Endothelial cell of umbilical vein (primary cell): Measurements from ENCODE around the gene RGS6. TPM values are rescaled to one million over a fixed set of nuclear protein-coding genes. Genes with fewer than 3 reads are reported as not detected.

Source experiments
- BruUV-seq: library from RNA; stranded (reverse); fragments of 400-500 nt; replicated peaks from 2 replicates; lab custom pipeline; 2021; lab: Mats Ljungman, UMichigan
- CTCF ChIA-PET: fragments of 300-600, 350-600 bp; sonication (Branson Sonifier 250); formaldehyde crosslinking; loops from one replicate; lab custom pipeline; 2021; ENCODE audit warnings: antibody characterized with exemption, inconsistent platforms; lab: Charles Lee
- POLR2A ChIA-PET: fragments of 300-600, 350-600 bp; sonication (Branson Sonifier 250); formaldehyde crosslinking; loops from one replicate; lab custom pipeline; 2021; ENCODE audit warnings: antibody characterized with exemption, inconsistent platforms; lab: Charles Lee
- DNase-seq: peaks from one replicate; pipeline ENCODE4 v3.0.0-alpha.2; 2011; ENCODE audit warnings: low read depth, low spot score
- FAIRE-seq: peaks from 2 replicates; lab custom pipeline; 2011; peaks lifted over from hg19 to GRCh38; lab: Jason Lieb, UNC
- H2AFZ ChIP-seq: 2 replicates; pipeline ENCODE4 v1.6.0; 2012; ENCODE audit warnings: low read depth, low read length, control low read depth, inconsistent platforms
- H3K27ac ChIP-seq: 2 replicates; pipeline ENCODE4 v1.5.1; 2011; ENCODE audit warnings: low read depth, mild to moderate bottlenecking, control low read depth, low read length, moderate library complexity; ENCODE audit not compliant: insufficient read depth
- H3K27me3 ChIP-seq, 2 experiments: 2 replicates each; pipeline versions ENCODE4 v1.6.0 to v1.6.1; 2011; ENCODE audit warnings: low read length in 2 of 2, mixed read lengths in 1 of 2; ENCODE audit not compliant: control insufficient read depth in 2 of 2, insufficient read depth in 2 of 2
- H3K36me3 ChIP-seq, 2 experiments: 2 replicates in 1 of 2; 3 replicates in 1 of 2; pipeline ENCODE4 v1.5.1; 2011; ENCODE audit warnings: low read length in 2 of 2, mild to moderate bottlenecking in 1 of 2, moderate library complexity in 1 of 2; ENCODE audit not compliant: control insufficient read depth in 2 of 2, insufficient read depth in 2 of 2; ENCODE audit errors: extremely low read depth in 1 of 2
- H3K4me1 ChIP-seq: 3 replicates; pipeline ENCODE4 v1.5.1; 2011; ENCODE audit warnings: mild to moderate bottlenecking, low read length; ENCODE audit not compliant: control insufficient read depth, insufficient read depth; ENCODE audit errors: extremely low read depth
- H3K4me2 ChIP-seq: 2 replicates; pipeline ENCODE4 v1.6.1; 2011; ENCODE audit warnings: low read length, control low read depth, mixed read lengths; ENCODE audit not compliant: insufficient read depth
- H3K4me3 ChIP-seq, 3 experiments: fragments of 200-600 bp in 1 of 3; sonication (generic), shearing (Covaris generic) in 1 of 3; replicated peaks in 1 of 3; 2 replicates each; pipeline ENCODE4 v1.5.1; 2011 to 2016; ENCODE audit warnings: control low read depth in 3 of 3, low read length in 3 of 3, mild to moderate bottlenecking in 2 of 3, inconsistent platforms in 1 of 3, low read depth in 1 of 3, moderate library complexity in 1 of 3; ENCODE audit not compliant: insufficient read depth in 1 of 3
- H3K79me2 ChIP-seq: 2 replicates; pipeline ENCODE4 v1.6.0; 2012; ENCODE audit warnings: low read length, inconsistent platforms; ENCODE audit not compliant: control insufficient read depth, insufficient read depth
- H3K9ac ChIP-seq: replicated peaks from 2 replicates; pipeline ENCODE3; 2011; ENCODE audit warnings: low read length, control low read depth; ENCODE audit not compliant: insufficient read depth; ENCODE audit errors: extremely low read depth
- H3K9me1 ChIP-seq: replicated peaks from 3 replicates; pipeline ENCODE4 v1.6.0; 2011; ENCODE audit warnings: mild to moderate bottlenecking, low read length; ENCODE audit not compliant: control insufficient read depth, insufficient read depth; ENCODE audit errors: extremely low read depth
- H3K9me3 ChIP-seq: replicated peaks from 2 replicates; pipeline ENCODE4 v1.5.1; 2012; ENCODE audit warnings: low read length, inconsistent platforms; ENCODE audit not compliant: control insufficient read depth, insufficient read depth
- H4K20me1 ChIP-seq: replicated peaks from 2 replicates; pipeline ENCODE3; 2011; ENCODE audit warnings: mild to moderate bottlenecking, low read length; ENCODE audit not compliant: control insufficient read depth, insufficient read depth; ENCODE audit errors: extremely low read depth
- EZH2 ChIP-seq: IDR thresholded peaks from 2 replicates; pipeline ENCODE4 v1.6.1; 2012; ENCODE audit warnings: borderline replicate concordance, low read depth, mild to moderate bottlenecking, moderate library complexity, low read length, inconsistent platforms; ENCODE audit not compliant: severe bottlenecking
- FOS ChIP-seq: IDR thresholded peaks from 2 replicates; pipeline ENCODE4 v1.6.1; 2011; ENCODE audit warnings: mild to moderate bottlenecking, low read length, moderate library complexity, borderline replicate concordance; ENCODE audit not compliant: insufficient read depth
- GATA2 ChIP-seq: IDR thresholded peaks from 2 replicates; pipeline ENCODE4 v1.7.0; 2011; ENCODE audit warnings: low read depth, mild to moderate bottlenecking, moderate library complexity, mixed read lengths, low read length; ENCODE audit not compliant: insufficient read length, insufficient read depth
- JUN ChIP-seq: IDR thresholded peaks from 2 replicates; pipeline ENCODE4 v1.6.1; 2011; ENCODE audit warnings: borderline replicate concordance, low read depth; ENCODE audit not compliant: insufficient read length, insufficient read depth
- MYC ChIP-seq: IDR thresholded peaks from one replicate; pipeline ENCODE4 v1.6.1; 2011; ENCODE audit warnings: mild to moderate bottlenecking, low read depth, low read length
- POLR2A ChIP-seq: IDR thresholded peaks from 2 replicates; pipeline ENCODE4 v1.6.1; 2012; ENCODE audit warnings: low read depth, mild to moderate bottlenecking, control low read depth, low read length
- POLR2AphosphoS5 ChIP-seq: IDR thresholded peaks from 2 replicates; pipeline ENCODE4 v1.6.1; 2012; ENCODE audit warnings: low read depth, mild to moderate bottlenecking, control low read depth, low read length, moderate library complexity; ENCODE audit not compliant: insufficient read depth
- dilution Hi-C: fragments of 300-500 bp; cut with MboI; formaldehyde crosslinking; loops from one replicate; pipeline ENCODE4 v1.15.0; 2019; ENCODE audit warnings: low sequenced_read_pairs; ENCODE audit not compliant: extremely low pct_ligation_motif_present
- intact Hi-C: fragments of 100-400 bp; cut with micrococcal nuclease; formaldehyde crosslinking; loops from one replicate; pipeline ENCODE4 v1.10.0; 2022
- polyA plus RNA-seq, 4 experiments: library from polyadenylated mRNA; depleted of rRNA in 3 of 4; stranded (reverse) in 3 of 4; unstranded in 1 of 4; fragments of >200 nt; gene quantifications; 2 replicates each; pipeline versions ENCODE4 v1.2.1 to v1.2.3, GENCODE V29; 2011 to 2012; ENCODE audit warnings: missing spikeins in 1 of 4
- total RNA-seq: library from RNA; stranded (reverse); gene quantifications from 2 replicates; pipeline ENCODE4 v1.2.3, GENCODE V29; 2021
- TF ChIP-seq, protein P1 (sequence below): IDR thresholded peaks from 2 replicates; pipeline ENCODE4 v1.6.1; 2011; ENCODE audit not compliant: insufficient read depth, insufficient read length
- TF ChIP-seq, protein P2 (sequence below), 2 donors: IDR thresholded peaks; 1 replicate in 1 of 2; 2 replicates in 1 of 2; pipeline ENCODE4 v1.5.1; 2011; ENCODE audit warnings: low read length in 2 of 2, mild to moderate bottlenecking in 2 of 2, moderate library complexity in 2 of 2, control low read depth in 1 of 2, inconsistent platforms in 1 of 2, low read depth in 1 of 2; ENCODE audit not compliant: insufficient read depth in 1 of 2; ENCODE audit errors: extremely low read depth in 1 of 2

The RGS6 gene
- total and polyA plus RNA-seq, 2 donors (not counting 3 experiments of a cell fraction or from before 2014, with no cell fraction given): not detected

DNA sequence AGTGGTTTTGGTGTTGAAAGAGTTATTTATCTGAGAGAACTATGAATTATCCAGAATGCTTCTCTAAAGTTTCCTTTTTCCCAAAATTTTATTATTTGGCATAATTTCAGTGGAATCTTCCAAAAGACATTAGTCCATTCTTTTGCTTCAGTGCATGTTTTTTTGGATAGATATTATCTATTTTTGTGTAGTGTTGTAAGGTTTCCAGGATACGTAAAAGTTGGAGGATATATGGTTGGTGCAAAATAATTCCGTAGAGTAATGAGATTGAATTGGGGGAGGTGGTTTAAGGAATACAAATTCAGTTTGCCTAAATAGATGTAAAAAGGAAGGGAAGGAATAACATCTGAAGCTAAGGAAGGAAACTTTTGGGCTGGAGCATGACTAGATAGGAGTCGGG lies 186.6 kb downstream of the RGS6 start:
- no TSS peak for BruUV-seq
- TF ChIP-seq MYC (no peak), EZH2 (no peak), POLR2AphosphoS5 (no peak), GATA2 (no peak), JUN (no peak), FOS (no peak), POLR2A (no peak)
- TF ChIP-seq, protein P1, sequence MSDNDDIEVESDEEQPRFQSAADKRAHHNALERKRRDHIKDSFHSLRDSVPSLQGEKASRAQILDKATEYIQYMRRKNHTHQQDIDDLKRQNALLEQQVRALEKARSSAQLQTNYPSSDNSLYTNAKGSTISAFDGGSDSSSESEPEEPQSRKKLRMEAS: no peak
- TF ChIP-seq, protein P2, sequence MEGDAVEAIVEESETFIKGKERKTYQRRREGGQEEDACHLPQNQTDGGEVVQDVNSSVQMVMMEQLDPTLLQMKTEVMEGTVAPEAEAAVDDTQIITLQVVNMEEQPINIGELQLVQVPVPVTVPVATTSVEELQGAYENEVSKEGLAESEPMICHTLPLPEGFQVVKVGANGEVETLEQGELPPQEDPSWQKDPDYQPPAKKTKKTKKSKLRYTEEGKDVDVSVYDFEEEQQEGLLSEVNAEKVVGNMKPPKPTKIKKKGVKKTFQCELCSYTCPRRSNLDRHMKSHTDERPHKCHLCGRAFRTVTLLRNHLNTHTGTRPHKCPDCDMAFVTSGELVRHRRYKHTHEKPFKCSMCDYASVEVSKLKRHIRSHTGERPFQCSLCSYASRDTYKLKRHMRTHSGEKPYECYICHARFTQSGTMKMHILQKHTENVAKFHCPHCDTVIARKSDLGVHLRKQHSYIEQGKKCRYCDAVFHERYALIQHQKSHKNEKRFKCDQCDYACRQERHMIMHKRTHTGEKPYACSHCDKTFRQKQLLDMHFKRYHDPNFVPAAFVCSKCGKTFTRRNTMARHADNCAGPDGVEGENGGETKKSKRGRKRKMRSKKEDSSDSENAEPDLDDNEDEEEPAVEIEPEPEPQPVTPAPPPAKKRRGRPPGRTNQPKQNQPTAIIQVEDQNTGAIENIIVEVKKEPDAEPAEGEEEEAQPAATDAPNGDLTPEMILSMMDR (IDR thresholded peaks at IDR 0.05; ENCODE audit: extremely low read depth in 1 of 2, insufficient read depth in 1 of 2, low read depth in 1 of 2, low read length in 2 of 2): no peak
- no peaks in the 10 kb centered on the region for H3K4me1 ChIP-seq
- H3K4me2 ChIP-seq: no peak overlapping the region
- FAIRE-seq (no peak), DNase-seq (no peak)
- H3K9me3 ChIP-seq: no peaks in the 10 kb centered on the region
- no peaks in the 10 kb centered on the region for H3K36me3 ChIP-seq
- ChIA-PET POLR2A (no interaction called here), CTCF (no interaction called here)
- no peak overlapping the region for H3K4me3 ChIP-seq
- no peak overlapping the region for H3K9ac ChIP-seq
- dilution Hi-C loops: no loop called here
- no peaks in the 10 kb centered on the region for H3K79me2 ChIP-seq
- intact Hi-C loops: no loop called here
- no peaks in the 10 kb centered on the region for H4K20me1 ChIP-seq
- no peak overlapping the region for H2AFZ ChIP-seq
- no peak overlapping the region for H3K27ac ChIP-seq
- no peaks in the 10 kb centered on the region for H3K9me1 ChIP-seq
- no peaks in the 10 kb centered on the region for H3K27me3 ChIP-seq
